H1 (cell line): Measurements from ENCODE around the gene LHPP. TPM values are rescaled to one million over a fixed set of nuclear protein-coding genes. Genes with fewer than 3 reads are reported as not detected.

Experiments
- CTCF ChIA-PET: fragments of 300-600 bp; sonication (Branson Sonifier 250); formaldehyde crosslinking; loops from one replicate; lab custom pipeline; 2021; ENCODE audit not compliant: partially characterized antibody; lab: Charles Lee
- POLR2A ChIA-PET: fragments of 300-600 bp; sonication (Branson Sonifier 250); formaldehyde crosslinking; loops from one replicate; lab custom pipeline; 2021; ENCODE audit warnings: inconsistent platforms; ENCODE audit not compliant: partially characterized antibody; lab: Charles Lee
- DNase-seq, 2 experiments: peaks; one replicate each; pipeline versions ENCODE4 v3.0.0 to v3.0.0-alpha.2; 2010 to 2022; ENCODE audit warnings: low spot score in 2 of 2, low read depth in 1 of 2, mixed read lengths in 1 of 2
- FAIRE-seq: peaks from 2 replicates; lab custom pipeline; 2011; peaks lifted over from hg19 to GRCh38; lab: Jason Lieb, UNC
- H2AFZ ChIP-seq: 2 replicates; pipeline ENCODE4 v1.8.1; 2012; ENCODE audit warnings: low read length, inconsistent platforms
- H2AK5ac ChIP-seq: 2 replicates; pipeline ENCODE4 v1.6.1; 2013; ENCODE audit warnings: low read depth, low read length
- H2BK120ac ChIP-seq: replicated peaks from 2 replicates; pipeline ENCODE3; 2013; ENCODE audit warnings: low read depth, low read length, inconsistent platforms
- H2BK12ac ChIP-seq: 2 replicates; pipeline ENCODE4 v1.6.1; 2013; ENCODE audit warnings: low read depth, low read length
- H2BK15ac ChIP-seq: 2 replicates; pipeline ENCODE4 v1.6.1; 2013; ENCODE audit warnings: low read length
- H2BK20ac ChIP-seq: 2 replicates; pipeline ENCODE4 v1.6.1; 2013; ENCODE audit warnings: low read length
- H2BK5ac ChIP-seq: 2 replicates; pipeline ENCODE4 v1.6.1; 2013; ENCODE audit warnings: low read depth, low read length
- H3K14ac ChIP-seq: 2 replicates; pipeline ENCODE4 v1.6.1; 2013; ENCODE audit warnings: inconsistent platforms; ENCODE audit not compliant: insufficient read length
- H3K18ac ChIP-seq: 2 replicates; pipeline ENCODE4 v1.6.1; 2013; ENCODE audit warnings: low read length; ENCODE audit errors: extremely low read depth
- H3K23ac ChIP-seq: 2 replicates; pipeline ENCODE4 v1.6.1; 2013; ENCODE audit warnings: inconsistent platforms; ENCODE audit not compliant: insufficient read length
- H3K23me2 ChIP-seq: 2 replicates; pipeline ENCODE4 v1.6.1; 2013; ENCODE audit warnings: low read depth, low read length
- H3K27ac ChIP-seq: 2 replicates; pipeline ENCODE4 v1.6.1; 2011; ENCODE audit warnings: low read depth, low read length, inconsistent platforms
- H3K27me3 ChIP-seq, 4 experiments: replicated peaks in 1 of 4; 1 replicate in 1 of 4; 2 replicates in 3 of 4; pipeline versions ENCODE4 v1.6.1 to v1.8.1; 2011 to 2013; ENCODE audit warnings: low read length in 3 of 4, mild to moderate bottlenecking in 3 of 4, inconsistent platforms in 2 of 4, mixed read lengths in 2 of 4, moderate library complexity in 1 of 4; ENCODE audit not compliant: control insufficient read depth in 3 of 4, insufficient read depth in 3 of 4; ENCODE audit errors: extremely low read depth in 1 of 4
- H3K36me3 ChIP-seq, 4 experiments: 2 replicates each; pipeline versions ENCODE4 v1.6.1 to v1.8.1; 2011 to 2013; ENCODE audit warnings: mild to moderate bottlenecking in 4 of 4, low read length in 3 of 4, moderate library complexity in 2 of 4, control low read depth in 1 of 4, inconsistent platforms in 1 of 4; ENCODE audit not compliant: insufficient read depth in 4 of 4, control insufficient read depth in 2 of 4
- H3K4ac ChIP-seq: replicated peaks from 2 replicates; pipeline ENCODE3; 2013; ENCODE audit warnings: low read length, low read depth, mixed read lengths, inconsistent platforms; ENCODE audit not compliant: insufficient read length
- H3K4me1 ChIP-seq, 4 experiments: replicated peaks in 1 of 4; 1 replicate in 1 of 4; 2 replicates in 3 of 4; pipeline versions ENCODE4 v1.6.1 to v1.8.1; 2011 to 2013; ENCODE audit warnings: low read length in 3 of 4, inconsistent platforms in 2 of 4, mixed read lengths in 1 of 4; ENCODE audit not compliant: insufficient read depth in 4 of 4, control insufficient read depth in 3 of 4
- H3K4me2 ChIP-seq, 2 experiments: 2 replicates each; pipeline versions ENCODE4 v1.6.1 to v1.8.1; 2011 to 2013; ENCODE audit warnings: low read depth in 2 of 2, low read length in 2 of 2, control low read depth in 1 of 2, inconsistent platforms in 1 of 2, mild to moderate bottlenecking in 1 of 2; ENCODE audit not compliant: insufficient read depth in 1 of 2
- H3K4me3 ChIP-seq, 4 experiments: fragments of 200-600, 300-600 bp in 1 of 4; sonication (generic), shearing (Covaris generic), sonication (Bioruptor Twin) in 1 of 4; 2 replicates each; pipeline versions ENCODE4 v1.5.1 to v1.8.1; 2011 to 2016; ENCODE audit warnings: low read length in 4 of 4, low read depth in 3 of 4, control low read depth in 2 of 4, inconsistent platforms in 2 of 4, mild to moderate bottlenecking in 2 of 4, mixed read lengths in 1 of 4, moderate library complexity in 1 of 4; ENCODE audit not compliant: insufficient read depth in 2 of 4; ENCODE audit errors: extremely low read depth in 1 of 4
- H3K56ac ChIP-seq: replicated peaks from 2 replicates; pipeline ENCODE3; 2013; ENCODE audit warnings: low read depth, mild to moderate bottlenecking, mixed read lengths, low read length, inconsistent platforms; ENCODE audit not compliant: insufficient read length
- H3K79me1 ChIP-seq: 2 replicates; pipeline ENCODE4 v1.6.1; 2013; ENCODE audit warnings: low read depth, low read length, control low read depth
- H3K79me2 ChIP-seq, 2 experiments: 2 replicates each; pipeline versions ENCODE4 v1.6.1 to v1.8.1; 2012 to 2013; ENCODE audit warnings: low read length in 2 of 2, mild to moderate bottlenecking in 2 of 2, inconsistent platforms in 1 of 2; ENCODE audit not compliant: insufficient read depth in 2 of 2, control insufficient read depth in 1 of 2
- H3K9ac ChIP-seq, 4 experiments: replicated peaks in 1 of 4; 1 replicate in 1 of 4; 2 replicates in 3 of 4; pipeline versions ENCODE4 v1.6.1 to v1.8.1; 2011 to 2013; ENCODE audit warnings: low read depth in 3 of 4, low read length in 3 of 4, control low read depth in 2 of 4, mild to moderate bottlenecking in 2 of 4, moderate library complexity in 2 of 4, inconsistent platforms in 1 of 4; ENCODE audit errors: extremely low read depth in 1 of 4
- H3K9me3 ChIP-seq, 2 experiments: 2 replicates each; pipeline versions ENCODE4 v1.6.1 to v1.8.1; 2012 to 2013; ENCODE audit warnings: mild to moderate bottlenecking in 2 of 2, moderate library complexity in 2 of 2, control low read depth in 1 of 2, inconsistent platforms in 1 of 2, low read depth in 1 of 2, low read length in 1 of 2, mixed read lengths in 1 of 2; ENCODE audit not compliant: insufficient read depth in 2 of 2
- H4K20me1 ChIP-seq, 2 experiments: replicated peaks in 1 of 2; 2 replicates each; pipeline versions ENCODE3 to v1.8.1; 2011 to 2013; ENCODE audit warnings: inconsistent platforms in 2 of 2, low read length in 2 of 2, mild to moderate bottlenecking in 1 of 2; ENCODE audit not compliant: insufficient read depth in 2 of 2, control insufficient read depth in 1 of 2
- H4K5ac ChIP-seq: 2 replicates; pipeline ENCODE4 v1.6.1; 2013; ENCODE audit warnings: low read length, low read depth, mixed read lengths, inconsistent platforms; ENCODE audit not compliant: insufficient read length
- H4K8ac ChIP-seq: 2 replicates; pipeline ENCODE4 v1.8.0; 2013; ENCODE audit warnings: mild to moderate bottlenecking, moderate library complexity, low read length, inconsistent platforms; ENCODE audit not compliant: insufficient read depth; ENCODE audit errors: extremely low read depth
- H4K91ac ChIP-seq: replicated peaks from 2 replicates; pipeline ENCODE3; 2013; ENCODE audit warnings: low read length, mixed read lengths, inconsistent platforms; ENCODE audit not compliant: insufficient read length
- BACH1 ChIP-seq: IDR thresholded peaks from 2 replicates; pipeline ENCODE4 v1.6.1; 2012; ENCODE audit warnings: low read length, improper control_type of control experiment
- CBX5 ChIP-seq: fragments of 300-800, 300-1000 bp; sonication (generic); IDR thresholded peaks from 2 replicates; pipeline ENCODE4 v1.7.1; 2016; ENCODE audit warnings: antibody characterized with exemption, low read length, low read depth
- CEBPB ChIP-seq: IDR thresholded peaks from 2 replicates; pipeline ENCODE4 v1.6.1; 2012; ENCODE audit warnings: low read depth, low read length
- EP300 ChIP-seq, 2 experiments: IDR thresholded peaks; 1 replicate in 1 of 2; 2 replicates in 1 of 2; pipeline ENCODE4 v1.6.1; 2011 to 2012; ENCODE audit warnings: low read depth in 2 of 2, low read length in 2 of 2, mild to moderate bottlenecking in 2 of 2, borderline replicate concordance in 1 of 2, inconsistent platforms in 1 of 2, moderate library complexity in 1 of 2
- GABPA ChIP-seq: IDR thresholded peaks from 2 replicates; pipeline ENCODE4 v1.6.1; 2011; ENCODE audit warnings: mild to moderate bottlenecking, low read length, moderate library complexity, borderline replicate concordance; ENCODE audit not compliant: insufficient read depth
- NANOG ChIP-seq: IDR thresholded peaks from 2 replicates; pipeline ENCODE4 v1.6.1; 2011; ENCODE audit warnings: low read length, low read depth, mild to moderate bottlenecking, inconsistent platforms; ENCODE audit not compliant: insufficient read depth, poor library complexity, severe bottlenecking
- POLR2A ChIP-seq, 2 experiments: IDR thresholded peaks; 1 replicate in 1 of 2; 2 replicates in 1 of 2; pipeline ENCODE4 v1.6.1; 2011; ENCODE audit warnings: low read depth in 2 of 2, low read length in 2 of 2, mild to moderate bottlenecking in 2 of 2; ENCODE audit errors: control extremely low read depth in 1 of 2
- SRF ChIP-seq: IDR thresholded peaks from 2 replicates; pipeline ENCODE4 v1.6.1; 2011; ENCODE audit warnings: mild to moderate bottlenecking, low read depth, low read length, moderate library complexity
- WGBS, 2 experiments: shearing (Covaris generic) in 1 of 2; methylation state at CpG; one replicate each; pipeline versions ENCODE4 v1.1.6 to v1.1.7; 2013 to 2015; ENCODE audit warnings: low lambda C conversion rate in 2 of 2, mixed read lengths in 2 of 2, inconsistent platforms in 1 of 2, low coverage in 1 of 2, missing lambda C conversion rate in 1 of 2; ENCODE audit not compliant: insufficient replicate concordance in 2 of 2, insufficient coverage in 1 of 2, insufficient read length in 1 of 2; ENCODE audit errors: extremely low coverage in 1 of 2, missing lambda C conversion rate in 1 of 2; 5-methylcytosine and 5-hydroxymethylcytosine counted together
- polyA plus RNA-seq, 7 experiments: library from polyadenylated mRNA; depleted of rRNA in 3 of 7; stranded (reverse) in 5 of 7; unstranded in 2 of 7; fragments of >200 nt in 5 of 7; fragments of 200-250 nt in 2 of 7; gene quantifications; 1 replicate in 5 of 7; 2 replicates in 1 of 7; 4 replicates in 1 of 7; pipeline versions ENCODE4 v1.2.1 to v1.2.3, GENCODE V29; 2011 to 2013; ENCODE audit warnings: missing spikeins in 2 of 7, mixed read lengths in 2 of 7
- total RNA-seq: library from RNA; stranded (reverse); fragmentation: NEBNext Ultra II Directional; extraction: Animal tissue kit (Norgen Biotek cat#: 25700); gene quantifications from 2 replicates; pipeline ENCODE4 v1.2.1, GENCODE V29; 2021

LHPP gene
- total and polyA plus RNA-seq, 2 of the 8 experiments (the other 6 are each of a cell fraction or from before 2014, with no cell fraction given), result 26.0 to 45.0 TPM

DNA sequence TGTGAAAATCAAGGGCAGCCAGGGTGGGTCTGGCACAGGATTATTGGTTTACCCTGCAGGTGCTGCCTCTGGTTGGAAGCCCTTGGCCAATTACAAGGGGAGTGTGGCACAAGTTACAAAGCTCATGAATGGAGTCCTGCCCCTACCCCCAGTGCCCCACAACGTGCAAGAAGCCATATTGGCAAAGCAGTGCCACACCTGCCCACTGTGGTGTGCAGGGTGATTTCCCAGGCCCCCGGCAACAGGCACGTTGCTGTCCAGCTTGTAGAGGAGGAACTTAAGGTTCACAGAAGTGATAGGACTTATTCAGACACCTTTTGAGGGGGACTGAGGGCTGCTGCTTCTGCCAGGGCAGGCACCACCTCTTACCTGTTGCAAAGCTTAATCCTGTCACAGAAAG, 11.4 kb downstream of the LHPP start:
- no peak overlapping the region for H2AFZ ChIP-seq
- peaks cover 3% of the 10 kb centered on the region for H3K79me1 ChIP-seq
- ChIA-PET POLR2A (interaction anchor here (0.7 to 2.0 kb wide), 4 partner anchors 10 to 54 kb away, joined by 3 to 8 read pairs (median 4); partner anchors contain the start of gene OAT), CTCF (interaction anchor here (0.8 to 2.4 kb wide), 6 partner anchors 9 to 69 kb away, joined by 3 to 9 read pairs (median 4); no protein-coding TSS in a partner anchor)
- peaks cover 19 to 44% (median 32%) of the 10 kb centered on the region in 4 experiments for H3K4me1 ChIP-seq
- H3K56ac ChIP-seq, result no peak overlapping the region
- peaks cover 0 to 4% of the 10 kb centered on the region in 2 experiments; a peak in 2 of 4 replicates for H3K79me2 ChIP-seq
- 92% methylated on average over 3 of the region's 3 CpGs; no CpG with 5 or more reads in 1 of the 2 experiments for WGBS, 2 experiments
- DNase-seq, result no peak
- no peak overlapping the region for H3K4me2 ChIP-seq
- H4K91ac ChIP-seq, result no peak overlapping the region
- FAIRE-seq, result no peak
- H4K20me1 ChIP-seq, result no peaks in the 10 kb centered on the region
- H2BK20ac ChIP-seq, result no peak overlapping the region
- no peak overlapping the region for H3K9ac ChIP-seq
- no peak overlapping the region; the same call in 1 of the 2 replicates for H4K8ac ChIP-seq
- H3K23me2 ChIP-seq, result 0 out of 2 replicates have a peak, but pooled peaks cover 2% of the 10 kb centered on the region
- no peak overlapping the region for H3K27ac ChIP-seq
- no peak overlapping the region for H4K5ac ChIP-seq
- no peaks in the 10 kb centered on the region for H3K9me3 ChIP-seq
- H2BK120ac ChIP-seq, result no peak overlapping the region
- H2AK5ac ChIP-seq, result 0 out of 2 replicates have a peak overlapping the region, but pooled peaks have one; percentile 67
- no peaks in the 10 kb centered on the region for H3K27me3 ChIP-seq
- no peak overlapping the region for H3K14ac ChIP-seq
- no peak overlapping the region for H3K4me3 ChIP-seq
- H3K18ac ChIP-seq, result no peak overlapping the region; the same call in 1 of the 2 replicates
- peak overlapping the region; percentile 33; the same call in 1 of the 2 replicates for H2BK12ac ChIP-seq
- H3K23ac ChIP-seq, result no peak overlapping the region
- peak overlapping the region; percentile 19; the same call in 1 of the 2 replicates for H2BK15ac ChIP-seq
- H3K36me3 ChIP-seq, result 0 out of 8 replicates have a peak, but pooled peaks cover 0 to 3% (median 0%) of the 10 kb centered on the region in 4 experiments
- no peak overlapping the region for H3K4ac ChIP-seq
- H2BK5ac ChIP-seq, result peak overlapping the region; percentile 69; the same call in 1 of the 2 replicates
- TF ChIP-seq GABPA (no peak), SRF (no peak), CBX5 (no peak), CEBPB (no peak), BACH1 (no peak), EP300 (IDR thresholded peaks at IDR 0.05; ENCODE audit: borderline replicate concordance in 1 of 2, low read depth in 2 of 2, low read length in 2 of 2) (no peak), POLR2A (IDR thresholded peaks at IDR 0.05; ENCODE audit: control extremely low read depth in 1 of 2, low read depth in 2 of 2, low read length in 2 of 2) (no peak), NANOG (no peak)
